HG02759 (cell line): ENCODE results near the gene C2orf72.
"Not testable (repeated sequence)": the region's sequence is repeated elsewhere in the genome, so short reads cannot be mapped to it uniquely, and the experiment has no call there.

Source experiments
- ATAC-seq: cut with Tn5 transposase; IDR thresholded peaks from one replicate; pipeline ENCODE4 v1.9.1; 2021; ENCODE audit warnings: mild to moderate bottlenecking, moderate library complexity; ENCODE audit not compliant: unreplicated experiment

Gene C2orf72

GRCh38 chr2:231067531-231067930 lies 30.2 kb downstream of the C2orf72 start:
- not testable (repeated sequence) for ATAC-seq

- ATAC-seq: no peak
Observed at GRCh38 chr2:231068525-231069222, 31.4 kb downstream of the C2orf72 start.

GRCh38 chr2:231069379-231070054 lies 32.2 kb downstream of the C2orf72 start:
- ATAC-seq: no peak

- no peak for ATAC-seq
Observed at GRCh38 chr2:231084565-231084964, 47.2 kb downstream of the C2orf72 start.

- no peak for ATAC-seq
Observed at GRCh38 chr2:231088754-231089153, 51.4 kb downstream of the C2orf72 start.

- no peak for ATAC-seq
Observed at GRCh38 chr2:231093933-231094332, 56.6 kb downstream of the C2orf72 start.

- no peak for ATAC-seq
Observed at GRCh38 chr2:231094736-231095346, 57.5 kb downstream of the C2orf72 start.
